Panc1 (cell line): ENCODE measurements around the gene CUL9. TPM values are rescaled to one million over a fixed set of nuclear protein-coding genes. Genes with fewer than 3 reads are reported as not detected.
A peak's percentile ranks its signal among the peaks of the same experiment; 100 is the strongest.

ENCODE experiments used
- ATAC-seq: fragments of 200-7000 bp; cut with Tn5 transposase; 2 replicates; pipeline ENCODE4 v1.9.1; 2020; ENCODE audit warnings: mild to moderate bottlenecking, moderate library complexity
- BruUV-seq: library from RNA; stranded (reverse); fragments of 400-500 nt; replicated peaks from 2 replicates; lab custom pipeline; 2021; lab: Mats Ljungman, UMichigan
- CTCF ChIA-PET: fragments of 300-600 bp; sonication (Branson Sonifier 250); formaldehyde crosslinking; loops from one replicate; lab custom pipeline; 2022; ENCODE audit warnings: antibody characterized with exemption; lab: Charles Lee
- POLR2A ChIA-PET: fragments of 300-600 bp; sonication (Branson Sonifier 250); formaldehyde crosslinking; loops from one replicate; lab custom pipeline; 2022; ENCODE audit warnings: antibody characterized with exemption; lab: Charles Lee
- DNase-seq: peaks from one replicate; pipeline ENCODE4 v3.0.0-alpha.2; 2010; ENCODE audit warnings: low read depth, low spot score
- H3K27ac ChIP-seq: 2 replicates; pipeline ENCODE4 v1.5.1; 2011; ENCODE audit warnings: mild to moderate bottlenecking, low read length, inconsistent platforms
- H3K27me3 ChIP-seq: fragments of 200-500 bp; sonication (Bioruptor generic); 2 replicates; pipeline ENCODE4 v1.6.0; 2014; ENCODE audit warnings: low read length, inconsistent platforms; ENCODE audit not compliant: control insufficient read depth, insufficient read depth
- H3K36me3 ChIP-seq: fragments of 200-500 bp; sonication (Bioruptor generic); 2 replicates; pipeline ENCODE4 v1.5.1; 2014; ENCODE audit warnings: inconsistent platforms, mild to moderate bottlenecking, low read length, moderate library complexity; ENCODE audit not compliant: control insufficient read depth, insufficient read depth
- H3K4me1 ChIP-seq: 2 replicates; pipeline ENCODE4 v1.5.1; 2011; ENCODE audit warnings: inconsistent platforms, mild to moderate bottlenecking, low read length, moderate library complexity; ENCODE audit not compliant: control insufficient read depth, insufficient read depth
- H3K4me3 ChIP-seq, 2 experiments: 2 replicates each; pipeline ENCODE4 v1.5.1; 2011 to 2012; ENCODE audit warnings: low read depth in 2 of 2, low read length in 2 of 2, mild to moderate bottlenecking in 2 of 2, inconsistent platforms in 1 of 2, moderate library complexity in 1 of 2
- H3K9me3 ChIP-seq: fragments of 200-500 bp; sonication (Bioruptor generic); 2 replicates; pipeline ENCODE4 v1.5.1; 2014; ENCODE audit warnings: low read depth, mild to moderate bottlenecking, inconsistent platforms, low read length, moderate library complexity; ENCODE audit not compliant: control insufficient read depth, insufficient read depth
- CTCF ChIP-seq: fragments of 450-650 bp; IDR thresholded peaks from 2 replicates; pipeline ENCODE4 v1.5.1; 2017; ENCODE audit warnings: mild to moderate bottlenecking
- POLR2AphosphoS5 ChIP-seq: IDR thresholded peaks from 2 replicates; pipeline ENCODE4 v1.6.1; 2012; ENCODE audit warnings: mild to moderate bottlenecking, low read depth, low read length, moderate library complexity
- REST ChIP-seq, 2 experiments: IDR thresholded peaks; 2 replicates each; pipeline ENCODE4 v1.6.1; 2011 to 2012; ENCODE audit warnings: low read depth in 2 of 2, control low read depth in 1 of 2, low read length in 1 of 2, mild to moderate bottlenecking in 1 of 2, moderate library complexity in 1 of 2; ENCODE audit not compliant: insufficient read depth in 1 of 2
- SIN3A ChIP-seq: IDR thresholded peaks from 2 replicates; pipeline ENCODE4 v1.6.1; 2012; ENCODE audit warnings: low read depth, mild to moderate bottlenecking, low read length, moderate library complexity, borderline replicate concordance; ENCODE audit not compliant: insufficient read depth
- TCF7L2 ChIP-seq: IDR thresholded peaks from 2 replicates; pipeline ENCODE4 v1.6.1; 2011; ENCODE audit warnings: mild to moderate bottlenecking, low read depth, low read length, inconsistent platforms
- in situ Hi-C: cut with HindIII; loops from 2 replicates; pipeline ENCODE4 v1.10.0; 2016; ENCODE audit warnings: low sequenced_read_pairs, low pct_unique_long_range_greater_than_20kb
- intact Hi-C: fragments of 100-400 bp; cut with micrococcal nuclease; formaldehyde crosslinking; loops from one replicate; pipeline ENCODE4 v1.10.0; 2022; ENCODE audit not compliant: unreplicated experiment
- total RNA-seq: library from RNA; stranded (reverse); gene quantifications from one replicate; pipeline ENCODE4 v1.2.1, GENCODE V29; 2021; ENCODE audit not compliant: unreplicated experiment

The CUL9 gene
- total RNA-seq, 1 experiment from 2014 or later: 54.3 TPM

DNA sequence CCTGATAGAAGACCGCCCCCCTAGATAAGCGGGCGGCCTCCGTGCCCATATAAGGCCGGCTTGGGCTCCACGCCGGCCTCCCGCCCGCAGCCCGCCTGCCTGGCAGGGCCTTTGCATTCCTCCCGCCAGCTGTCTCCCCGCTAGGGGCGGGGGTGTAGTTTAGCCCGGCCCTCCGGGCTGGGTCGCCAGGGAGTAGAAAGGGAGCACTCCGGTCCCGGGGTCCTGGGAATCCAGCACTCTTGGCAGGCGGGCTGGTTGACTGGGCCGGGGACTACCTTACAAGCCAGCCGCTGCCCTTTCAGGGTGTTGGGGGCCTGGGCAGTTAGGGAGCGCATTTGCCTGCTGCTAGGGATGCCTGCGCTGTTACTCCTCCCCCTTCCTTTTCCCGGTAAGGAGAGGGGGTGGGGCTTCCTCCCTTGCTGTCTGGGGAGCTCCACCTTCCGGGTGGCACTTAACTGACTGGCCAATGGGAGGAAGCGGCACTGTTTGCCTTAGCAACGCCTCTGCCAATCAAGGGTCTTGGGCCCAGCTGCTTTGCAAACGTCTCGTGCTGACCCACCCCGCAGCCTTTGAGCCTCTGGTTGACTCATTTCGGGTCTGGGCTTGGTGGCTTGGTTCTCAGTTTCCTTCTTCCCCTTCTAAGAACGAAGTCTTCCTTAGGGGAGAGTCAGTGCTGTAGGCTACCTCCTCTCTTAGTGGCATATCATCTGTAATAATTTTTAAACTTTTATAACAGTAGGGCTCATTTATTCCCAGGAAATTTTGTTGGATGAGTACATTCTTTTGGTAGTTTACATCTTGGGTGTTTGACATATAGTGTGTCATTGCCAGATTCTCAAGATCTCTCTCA, 7.5 kb upstream of the CUL9 start:
- H3K36me3 ChIP-seq: peaks cover 11% of the 10 kb centered on the region
- H3K4me1 ChIP-seq: peaks cover 19% of the 10 kb centered on the region
- H3K9me3 ChIP-seq: no peaks in the 10 kb centered on the region
- DNase-seq (peak; percentile 78), ATAC-seq (peak; percentile 76)
- POLR2A ChIA-PET: interaction anchor here (0.6 to 1.1 kb wide), 2 partner anchors 47 to 80 kb away, joined by 3 to 5 read pairs; no protein-coding TSS in a partner anchor
- TF ChIP-seq SIN3A: no peak
- 0 out of 2 replicates have a peak, but pooled peaks have one; percentile 21 for TF ChIP-seq TCF7L2
- TF ChIP-seq REST (IDR thresholded peaks at IDR 0.05; ENCODE audit: insufficient read depth in 1 of 2, low read depth in 2 of 2, low read length in 1 of 2): no peak
- 0 out of 2 replicates have a peak, but pooled peaks have one; percentile 23 for TF ChIP-seq POLR2AphosphoS5
- H3K27ac ChIP-seq: peak overlapping the region; percentile 72
- no peaks in the 10 kb centered on the region for H3K27me3 ChIP-seq
- in situ Hi-C loops (no loop called here), intact Hi-C loops (no loop called here)
- CTCF ChIA-PET: interaction anchor here (0.5 kb wide), 1 partner anchor 133 kb away, joined by 15 read pairs; no protein-coding TSS in a partner anchor
- peak overlapping the region; percentile 82 to 90 for H3K4me3 ChIP-seq
- no TSS peak for BruUV-seq

GRCh38 chr6:43175676-43176422, 6.1 kb upstream of the CUL9 start:
- H3K4me1 ChIP-seq: peaks cover 23% of the 10 kb centered on the region
- BruUV-seq: no TSS peak
- TF ChIP-seq TCF7L2: no peak
- no peak for TF ChIP-seq REST (IDR thresholded peaks at IDR 0.05; ENCODE audit: insufficient read depth in 1 of 2, low read depth in 2 of 2, low read length in 1 of 2)
- TF ChIP-seq SIN3A: no peak
- no peak for TF ChIP-seq CTCF
- TF ChIP-seq POLR2AphosphoS5: no peak
- H3K27ac ChIP-seq: no peak overlapping the region
- H3K36me3 ChIP-seq: peaks cover 11% of the 10 kb centered on the region
- no peaks in the 10 kb centered on the region for H3K9me3 ChIP-seq
- DNase-seq (no peak), ATAC-seq (no peak)
- in situ Hi-C loops (no loop called here), intact Hi-C loops (no loop called here)
- no peaks in the 10 kb centered on the region for H3K27me3 ChIP-seq
- POLR2A ChIA-PET: no interaction called here
- no peak overlapping the region for H3K4me3 ChIP-seq
- CTCF ChIA-PET: no interaction called here
